Hematopoietic multipotent progenitor cell treated with erythropoietin and hydrocortisone succinate and interleukin-3 and kit ligand, for 8 days (in vitro differentiated cells): Measurements from ENCODE around the gene SPPL3.
A peak's percentile ranks its signal among the peaks of the same experiment; 100 is the strongest.

ENCODE experiments used
- DNase-seq: peaks from one replicate; pipeline ENCODE4 v3.0.0-alpha.2; 2015

The SPPL3 gene

DNA sequence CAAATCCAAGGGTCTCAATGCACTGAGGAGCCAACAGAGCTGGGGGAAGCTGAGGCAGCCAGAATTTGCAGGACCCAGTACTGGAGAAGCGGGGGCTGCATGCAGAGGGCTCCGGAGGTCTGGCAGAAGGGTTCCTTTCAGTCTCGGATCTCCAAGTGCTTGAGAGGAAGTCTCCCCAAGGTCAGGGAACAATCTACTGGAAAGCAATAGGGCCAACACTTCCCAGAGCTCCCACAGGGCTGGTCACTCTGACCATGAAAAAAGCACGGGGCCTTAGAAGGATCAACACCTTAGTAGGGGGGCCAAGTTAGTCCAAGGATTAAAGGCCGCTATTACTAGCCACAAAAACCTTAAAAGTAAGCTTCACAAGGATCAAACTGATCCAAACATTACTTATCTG, 31.7 kb downstream of the SPPL3 start:
- DNase-seq = no peak

GRCh38 chr12:120870415-120870814, 33.7 kb downstream of the SPPL3 start:
- no peak for DNase-seq

GRCh38 chr12:120869376-120869775, 34.8 kb downstream of the SPPL3 start:
- no peak for DNase-seq

- DNase-seq = no peak
Observed at GRCh38 chr12:120866108-120866507, 38.0 kb downstream of the SPPL3 start.

- peak; percentile 65 for DNase-seq
Observed at GRCh38 chr12:120865098-120865497, 39.1 kb downstream of the SPPL3 start.

GRCh38 chr12:120862664-120863063, 41.5 kb downstream of the SPPL3 start:
- no peak for DNase-seq

- no peak for DNase-seq
Observed at GRCh38 chr12:120861074-120861795, 42.9 kb downstream of the SPPL3 start.

DNA sequence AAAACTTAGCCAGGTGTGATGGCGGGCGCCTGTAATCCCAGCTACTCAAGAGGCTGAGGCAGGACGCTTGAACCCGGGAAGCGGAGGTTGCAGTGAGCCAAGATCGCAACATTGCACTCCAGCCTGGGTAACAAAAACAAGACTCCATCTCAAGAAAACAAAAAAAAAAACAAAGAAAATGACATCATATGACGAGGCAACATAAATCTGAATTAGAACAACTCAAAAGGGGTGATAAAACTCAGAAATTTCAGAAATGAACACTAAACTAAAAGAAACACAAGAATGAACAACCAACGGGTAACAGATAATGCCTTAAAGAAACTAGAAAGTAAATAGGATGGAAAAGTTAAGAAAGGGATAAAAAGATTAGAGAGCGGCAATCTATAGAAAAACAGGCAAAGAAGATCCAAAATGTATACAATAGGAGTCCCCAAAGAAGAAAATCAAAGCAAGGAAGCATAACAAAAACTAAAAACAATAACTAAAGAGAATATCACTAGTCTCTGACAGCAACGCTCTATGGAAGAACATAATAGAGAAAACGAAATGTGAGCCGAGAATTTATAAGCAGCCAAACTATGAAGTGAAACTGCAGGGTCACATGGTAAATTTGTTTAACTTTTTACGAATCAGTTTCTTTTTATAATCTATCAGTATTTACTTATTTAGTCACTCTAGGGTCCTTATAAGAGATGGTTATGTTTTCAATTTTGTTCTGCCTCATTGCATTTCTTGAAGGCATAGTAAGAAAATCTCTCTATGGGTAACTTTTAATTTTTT, 45.7 kb downstream of the SPPL3 start:
- no peak for DNase-seq

DNA sequence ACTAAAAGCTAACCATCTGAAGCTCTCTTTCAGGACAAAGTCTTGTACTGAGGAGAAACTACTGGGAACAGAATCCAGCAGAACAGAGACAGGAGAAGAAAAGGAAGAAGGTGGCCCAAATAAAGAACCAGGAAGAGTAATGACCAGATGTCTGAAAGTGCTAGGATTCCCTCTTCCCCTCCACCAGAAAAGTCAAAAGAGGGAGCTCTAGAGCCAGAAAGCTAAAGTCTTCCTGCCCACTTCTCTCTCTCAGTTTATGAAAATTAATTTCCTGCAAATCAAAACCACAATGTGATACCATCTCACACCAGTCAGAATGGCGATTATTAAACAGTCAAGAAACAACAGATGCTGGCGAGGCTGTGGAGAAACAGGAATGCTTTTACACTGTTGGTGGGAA, 47.2 kb downstream of the SPPL3 start:
- peak; percentile 65 for DNase-seq

DNA sequence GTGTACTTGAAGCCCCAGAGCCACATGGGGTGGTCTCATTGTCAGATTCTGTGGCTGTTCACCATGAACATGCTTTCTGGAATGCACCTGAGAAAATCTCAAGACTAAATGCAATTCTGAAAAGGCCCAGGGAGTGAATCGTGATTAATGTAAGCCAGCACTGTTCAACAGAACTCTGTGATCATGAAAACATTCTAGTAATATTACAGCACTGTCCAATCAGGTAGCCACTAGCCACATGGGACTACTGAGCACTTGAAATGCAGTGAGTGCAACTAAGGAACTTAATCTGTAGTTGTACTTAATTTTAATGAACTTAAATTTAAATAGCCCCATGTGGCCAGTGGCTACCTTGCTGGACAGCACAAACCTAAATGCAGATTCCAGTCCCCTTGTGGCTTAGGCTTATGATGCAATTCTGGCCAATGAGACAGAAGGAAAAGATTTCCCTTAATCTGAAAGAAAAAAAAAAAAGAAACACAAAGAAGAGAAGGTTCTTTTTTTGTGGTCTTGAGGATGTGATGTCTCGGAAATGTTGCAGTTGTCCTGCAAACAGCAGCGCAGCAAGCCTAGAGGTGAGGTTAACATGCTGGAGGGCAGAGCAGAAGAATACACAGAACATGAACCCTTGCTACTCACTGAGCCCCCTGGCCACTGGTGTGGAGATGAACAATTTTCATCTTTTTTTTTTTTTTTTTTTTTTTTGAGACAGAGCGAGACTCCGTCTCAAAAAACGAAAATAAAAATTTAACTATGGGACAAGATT, 48.2 kb downstream of the SPPL3 start:
- no peak for DNase-seq

GRCh38 chr12:120854804-120855203, 49.4 kb downstream of the SPPL3 start:
- no peak for DNase-seq

DNA sequence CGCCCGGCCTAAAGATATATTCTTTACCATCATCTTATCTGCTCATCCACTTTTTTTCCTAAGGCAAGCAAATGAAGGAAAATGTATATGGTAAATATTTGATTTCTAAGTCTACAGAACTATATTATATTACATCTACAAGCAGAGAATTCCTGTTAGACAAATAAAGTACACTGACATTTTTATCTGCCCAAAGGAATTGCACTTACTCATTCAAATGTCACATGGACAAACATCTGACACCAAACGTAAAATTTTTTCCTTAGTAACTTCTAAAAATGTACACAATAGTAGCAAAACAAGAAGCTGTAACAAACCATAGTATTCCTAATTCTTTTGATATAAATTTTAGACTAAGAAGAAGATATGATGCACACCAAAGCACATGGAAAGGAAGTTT, 51.0 kb downstream of the SPPL3 start:
- no peak for DNase-seq

GRCh38 chr12:120851944-120852343, 52.2 kb downstream of the SPPL3 start:
- DNase-seq = no peak

GRCh38 chr12:120851444-120851843, 52.7 kb downstream of the SPPL3 start:
- no peak for DNase-seq

DNA sequence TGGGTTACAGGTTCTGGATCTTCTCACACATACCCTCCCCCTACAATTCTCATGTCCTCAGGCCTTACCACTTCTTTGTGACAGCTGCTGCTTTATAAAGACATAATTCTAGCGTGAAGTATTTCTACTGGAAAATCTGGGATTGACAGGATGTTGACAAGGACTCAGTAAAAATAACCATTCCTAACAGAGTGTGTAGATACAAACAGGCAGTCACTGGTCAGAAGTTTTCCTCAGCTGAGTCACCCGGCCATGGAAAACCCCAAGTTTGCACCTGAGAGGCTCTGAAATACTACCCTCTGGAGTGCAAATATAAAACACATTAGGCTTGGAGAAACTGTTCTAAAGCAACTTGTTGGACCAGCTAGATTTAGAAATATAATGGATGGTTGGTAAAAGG, 54.4 kb downstream of the SPPL3 start:
- no peak for DNase-seq

DNA sequence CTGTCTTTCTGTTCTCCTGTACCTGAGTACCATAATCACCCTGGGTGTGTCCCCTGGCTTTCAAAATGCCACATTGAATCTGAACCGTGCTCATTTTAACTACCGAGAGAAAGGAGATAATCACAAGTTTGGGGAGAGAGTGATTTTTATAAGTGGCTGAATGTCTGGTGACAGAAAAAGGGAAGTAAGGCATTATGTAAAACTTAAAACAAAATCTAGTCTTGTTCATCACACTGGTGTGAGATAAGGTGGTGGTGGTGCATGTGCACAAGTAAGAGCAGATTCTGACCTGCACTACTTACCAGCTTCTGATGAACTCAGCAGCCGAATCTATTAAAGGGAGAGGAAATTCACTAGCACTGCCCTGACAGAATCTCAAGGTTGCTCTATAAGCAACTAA, 56.3 kb downstream of the SPPL3 start:
- no peak for DNase-seq

- no peak for DNase-seq
Observed at GRCh38 chr12:120847392-120847791, 56.8 kb downstream of the SPPL3 start.

DNA sequence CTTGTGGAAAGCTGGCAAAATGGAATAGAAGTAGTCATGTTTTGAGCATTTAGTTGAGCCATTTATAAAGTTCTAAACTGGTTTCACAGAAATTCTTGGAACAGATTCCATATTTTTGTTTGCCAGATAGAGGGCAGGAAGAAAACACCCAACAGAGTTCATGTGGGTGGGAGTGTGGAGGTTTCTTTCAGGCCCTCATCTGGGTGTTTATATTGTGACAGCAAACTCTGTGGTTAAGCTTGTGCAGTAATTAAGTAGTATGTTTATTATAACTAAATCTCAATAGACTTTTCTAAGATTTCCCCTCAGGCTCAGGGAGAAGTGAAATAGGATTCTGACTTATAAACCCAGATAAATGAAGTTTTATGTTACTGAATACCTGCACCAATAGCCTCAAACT, 57.4 kb downstream of the SPPL3 start:
- no peak for DNase-seq

DNA sequence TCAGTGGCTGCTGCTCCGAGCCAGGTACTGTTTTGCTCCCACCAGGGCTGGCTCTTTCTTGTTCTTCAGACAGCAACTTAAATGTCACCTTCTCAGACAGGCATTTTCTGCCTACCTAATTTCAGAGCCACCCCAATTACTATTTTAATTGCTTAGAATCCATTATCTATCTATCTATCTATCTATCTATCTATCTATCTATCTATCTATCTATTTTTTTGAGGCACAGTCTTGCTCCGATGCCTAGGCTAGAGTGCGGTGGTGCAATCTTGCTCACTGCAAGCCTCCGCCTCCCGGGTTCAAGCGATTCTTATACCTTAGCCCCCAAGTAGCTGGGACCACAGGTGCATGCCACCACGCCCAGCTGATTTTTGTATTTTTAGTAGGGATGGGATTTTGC, 58.5 kb downstream of the SPPL3 start:
- DNase-seq = no peak

DNA sequence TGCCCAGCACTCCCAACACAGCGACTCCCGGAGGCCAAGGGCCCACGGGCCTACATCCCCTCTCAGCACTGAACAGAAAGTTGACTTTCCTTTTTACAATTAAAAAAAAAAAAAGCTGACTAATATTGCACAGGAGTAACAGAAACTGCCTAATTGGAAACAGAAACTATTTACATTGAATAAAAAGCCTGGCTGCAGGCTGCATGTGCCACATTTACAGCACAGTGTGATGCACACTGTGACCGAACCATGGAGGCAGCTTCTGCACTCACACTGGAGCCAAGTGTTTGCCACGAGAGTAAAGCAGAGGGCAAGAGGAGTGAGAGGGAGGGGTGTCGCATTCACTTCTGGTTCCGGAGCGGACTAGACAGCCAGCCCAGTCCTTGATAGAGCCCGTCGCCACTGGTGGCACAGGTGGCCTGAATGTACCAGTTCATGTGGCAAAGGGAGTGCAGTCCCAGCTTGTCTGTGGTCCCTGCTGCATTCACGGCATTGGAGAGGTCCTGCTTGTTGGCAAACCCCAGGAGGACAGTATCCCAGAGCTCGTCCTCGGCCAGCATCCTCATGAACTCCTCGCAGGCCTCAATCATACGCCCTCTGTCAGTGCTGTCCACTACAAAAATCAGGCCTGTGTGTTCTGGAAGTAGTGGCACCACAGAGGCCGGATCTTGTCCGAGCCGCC, 59.2 kb downstream of the SPPL3 start:
- no peak for DNase-seq

GRCh38 chr12:120844297-120844696, 59.9 kb downstream of the SPPL3 start:
- no peak for DNase-seq

DNA sequence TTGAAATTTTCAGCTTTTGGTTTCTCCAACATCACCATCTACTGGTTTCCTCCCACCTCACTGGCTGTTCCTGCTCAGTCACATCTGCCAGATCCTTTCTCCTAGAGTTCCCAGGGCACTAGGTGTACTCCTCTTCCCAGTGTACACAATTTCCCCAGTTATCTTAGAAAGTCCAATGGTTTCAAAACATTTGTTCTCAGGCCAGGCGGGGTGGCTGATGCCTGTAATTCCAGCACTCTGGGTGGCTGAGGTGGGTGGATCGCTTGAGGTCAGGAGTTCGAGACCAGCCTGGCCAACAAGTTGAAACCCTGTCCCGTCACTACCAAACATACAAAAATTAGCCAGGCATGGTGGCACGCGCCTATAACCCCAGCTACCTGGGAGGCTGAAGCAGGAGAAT, 60.7 kb downstream of the SPPL3 start:
- no peak for DNase-seq

DNA sequence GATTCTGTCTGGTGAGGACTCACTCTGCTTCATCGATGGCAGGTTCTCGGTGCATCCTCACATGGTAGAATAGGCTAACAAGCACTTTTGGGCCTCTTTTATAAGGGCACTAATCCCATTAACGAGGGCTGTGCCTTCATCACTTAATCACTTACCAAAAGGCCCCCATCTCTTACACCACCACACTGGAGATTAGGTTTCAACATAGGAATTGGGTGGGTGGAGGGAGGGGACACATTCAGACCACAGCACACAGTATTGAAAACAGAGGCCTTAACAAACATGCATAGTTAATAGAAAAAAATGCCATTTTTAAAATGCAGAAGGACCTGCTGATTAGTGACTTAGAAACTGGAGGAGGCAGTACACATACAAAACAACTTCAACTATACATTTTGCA, 61.6 kb downstream of the SPPL3 start:
- DNase-seq = no peak
